ENCODE measurements around the gene ELFN1.

Gene ELFN1

DNA sequence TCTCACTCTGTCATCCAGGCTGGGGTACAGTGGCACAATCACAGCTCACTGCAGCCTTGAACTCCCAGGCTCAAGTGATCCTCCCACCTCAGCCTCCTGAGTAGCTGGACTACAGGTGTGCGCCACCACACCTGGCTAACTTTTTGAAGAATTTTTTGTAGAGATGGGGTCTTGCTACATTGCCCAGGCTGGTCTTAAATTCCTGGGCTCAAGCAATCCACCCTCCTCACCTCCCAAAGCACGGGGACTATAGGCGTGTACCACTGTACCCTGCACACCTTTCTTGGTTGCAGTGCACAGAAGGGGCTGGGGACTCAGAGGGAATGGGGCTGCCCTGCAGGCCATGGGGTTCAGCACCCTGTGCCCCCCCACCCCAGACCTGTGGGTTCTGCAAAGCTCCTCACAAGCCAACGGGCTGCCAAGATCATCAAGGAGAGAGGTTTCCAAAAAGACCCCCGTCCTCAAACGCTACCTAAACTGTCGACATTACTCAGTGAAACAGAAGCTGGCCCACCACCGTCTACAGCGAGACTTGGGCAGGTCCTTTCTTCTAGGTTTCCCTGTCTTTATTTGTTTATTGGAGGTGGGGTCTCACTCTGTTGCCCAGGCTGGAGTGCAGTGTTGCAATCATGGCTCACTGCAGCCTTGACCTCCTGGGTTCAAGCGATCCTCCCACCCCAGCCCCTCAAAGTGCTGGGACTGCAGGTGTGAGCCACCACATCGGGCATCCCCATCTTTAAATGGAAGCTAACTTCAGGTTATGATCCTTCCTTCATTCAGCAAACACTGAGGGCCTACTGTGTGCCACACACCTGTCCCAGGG lies 26.6 kb upstream of the ELFN1 start:
- no peak for DNase-seq

GRCh38 chr7:1644341-1645070 lies 25.6 kb upstream of the ELFN1 start:
- DNase-seq: no peak

GRCh38 chr7:1645071-1645409 lies 25.0 kb upstream of the ELFN1 start:
- no peak for DNase-seq

GRCh38 chr7:1645476-1645875 lies 24.6 kb upstream of the ELFN1 start:
- no peak for DNase-seq

DNA sequence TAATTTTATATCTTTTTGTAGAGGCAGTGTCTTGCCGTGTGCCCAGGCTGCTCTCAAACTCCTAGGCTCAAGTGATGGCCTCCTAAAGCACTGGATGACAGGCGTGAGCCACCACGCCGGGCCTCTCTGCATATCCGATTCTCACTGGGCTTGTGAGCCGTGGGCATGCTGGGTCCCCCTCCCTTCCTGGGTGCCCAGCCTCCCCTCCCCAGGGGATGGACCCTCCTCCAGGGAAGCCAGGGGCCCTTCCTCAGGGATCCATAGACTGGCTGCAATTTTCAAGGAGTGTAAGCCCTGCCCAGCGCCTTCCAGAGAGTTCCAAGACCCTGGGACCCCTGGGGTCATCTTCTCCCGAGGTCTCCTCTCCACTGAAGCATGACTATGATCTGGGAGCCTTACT lies 23.7 kb upstream of the ELFN1 start:
- no peak for DNase-seq

DNA sequence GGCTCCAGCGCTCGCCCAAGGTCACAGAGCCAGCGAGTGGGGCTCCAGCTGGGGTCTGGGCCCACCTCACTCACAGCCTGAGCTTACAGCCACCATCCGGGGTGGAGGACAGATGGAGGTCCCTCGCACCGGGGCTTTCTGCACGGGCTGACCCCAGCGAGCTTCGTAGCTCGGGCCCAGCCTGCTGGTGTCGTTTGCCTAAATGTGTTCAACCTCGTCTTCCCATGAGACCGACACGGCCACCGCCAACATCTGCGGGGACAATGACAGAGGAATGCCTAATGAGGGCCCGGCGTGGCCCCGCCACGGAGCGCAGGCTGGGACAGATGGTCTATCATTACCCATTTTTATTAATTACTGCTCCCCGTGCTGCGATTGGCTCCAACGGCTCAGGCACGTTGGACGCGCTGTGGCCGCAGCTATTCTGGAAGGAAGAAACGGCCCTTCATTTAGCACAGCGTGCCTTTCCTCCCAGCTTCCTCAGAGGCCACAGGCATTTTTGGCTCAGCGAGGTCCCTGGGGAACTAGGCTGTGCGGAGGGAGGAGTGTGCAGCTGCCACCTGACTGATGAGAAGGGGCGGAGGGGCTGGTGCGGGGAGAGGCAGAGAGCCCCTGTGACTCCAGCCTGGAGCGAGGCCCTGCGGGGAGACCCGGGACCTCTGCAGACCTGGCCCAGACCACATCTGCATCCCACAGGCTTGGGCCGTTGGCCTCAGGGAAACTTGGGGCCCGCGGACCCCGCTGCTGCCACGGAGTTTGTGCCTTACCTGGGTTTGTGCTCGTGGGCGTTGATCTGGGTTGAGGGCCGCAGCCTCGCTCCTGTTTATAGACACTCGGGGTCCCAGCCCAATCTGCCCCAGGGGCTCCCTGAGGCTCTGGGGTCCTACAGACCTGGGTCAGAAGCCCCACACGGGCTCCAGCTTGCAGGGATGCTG lies 22.9 kb upstream of the ELFN1 start:
- DNase-seq: no peak

GRCh38 chr7:1647961-1648672 lies 22.0 kb upstream of the ELFN1 start:
- no peak for DNase-seq

GRCh38 chr7:1649751-1650326 lies 20.2 kb upstream of the ELFN1 start:
- no peak for DNase-seq

GRCh38 chr7:1650363-1651030 lies 19.6 kb upstream of the ELFN1 start:
- no peak for DNase-seq

DNA sequence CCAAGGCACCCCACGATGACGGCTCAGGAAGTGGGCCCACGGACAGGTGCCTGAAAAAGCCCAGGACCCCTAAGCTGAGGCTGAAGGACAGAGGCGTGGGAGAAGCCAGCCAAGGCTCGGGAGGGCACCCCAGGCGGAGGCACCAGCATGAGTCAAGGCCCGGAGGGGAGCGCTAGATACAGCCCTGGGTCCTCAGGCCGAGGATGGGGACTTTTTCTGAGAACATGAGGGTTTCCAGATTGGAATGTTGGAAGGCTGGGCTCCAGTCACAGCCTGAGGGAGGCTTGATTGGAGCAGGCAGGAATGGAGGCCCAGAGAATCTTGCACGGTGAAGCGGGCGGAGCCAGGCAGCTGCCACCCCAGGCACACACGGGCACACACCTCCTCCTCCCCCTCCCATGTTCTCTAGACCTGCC lies 19.0 kb upstream of the ELFN1 start:
- DNase-seq: no peak

GRCh38 chr7:1651891-1652290 lies 18.2 kb upstream of the ELFN1 start:
- DNase-seq: no peak

DNA sequence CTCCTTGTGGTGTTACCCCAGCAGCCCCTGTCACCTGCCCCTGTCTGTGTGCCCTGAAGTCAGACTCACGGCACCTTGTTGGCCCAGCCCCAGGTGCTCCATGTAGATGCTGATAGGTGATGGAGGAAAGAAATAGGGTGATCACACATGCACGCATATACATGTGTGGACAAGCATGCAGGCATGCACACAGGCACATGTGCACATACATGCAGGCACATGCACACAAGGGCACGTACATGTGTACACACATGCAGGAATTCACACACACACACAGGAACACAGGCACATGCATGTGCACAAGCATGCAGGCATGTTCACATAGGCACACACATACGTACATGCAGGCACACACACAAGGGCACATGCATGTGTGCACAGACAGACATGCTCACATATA lies 16.6 kb upstream of the ELFN1 start:
- DNase-seq: no peak

DNA sequence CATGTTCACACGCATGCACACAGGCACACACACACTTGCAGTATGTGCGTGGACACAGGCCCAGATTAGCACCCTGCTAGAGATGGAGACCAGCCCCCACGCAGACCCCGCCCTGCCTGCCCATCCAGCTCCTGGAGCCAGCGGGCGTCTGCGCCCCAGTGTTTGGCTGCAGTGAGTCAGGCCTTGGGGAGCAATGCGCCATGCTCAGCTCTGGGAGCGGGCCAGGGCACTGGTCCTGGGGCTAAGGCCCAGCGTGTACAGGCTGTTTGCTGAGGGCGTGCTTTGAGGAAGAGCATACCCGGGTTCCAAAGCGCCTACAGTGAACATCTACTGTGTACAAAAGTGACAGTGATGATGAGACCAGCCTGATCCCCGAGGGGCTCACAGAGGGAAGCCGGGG lies 16.0 kb upstream of the ELFN1 start:
- DNase-seq: no peak

DNA sequence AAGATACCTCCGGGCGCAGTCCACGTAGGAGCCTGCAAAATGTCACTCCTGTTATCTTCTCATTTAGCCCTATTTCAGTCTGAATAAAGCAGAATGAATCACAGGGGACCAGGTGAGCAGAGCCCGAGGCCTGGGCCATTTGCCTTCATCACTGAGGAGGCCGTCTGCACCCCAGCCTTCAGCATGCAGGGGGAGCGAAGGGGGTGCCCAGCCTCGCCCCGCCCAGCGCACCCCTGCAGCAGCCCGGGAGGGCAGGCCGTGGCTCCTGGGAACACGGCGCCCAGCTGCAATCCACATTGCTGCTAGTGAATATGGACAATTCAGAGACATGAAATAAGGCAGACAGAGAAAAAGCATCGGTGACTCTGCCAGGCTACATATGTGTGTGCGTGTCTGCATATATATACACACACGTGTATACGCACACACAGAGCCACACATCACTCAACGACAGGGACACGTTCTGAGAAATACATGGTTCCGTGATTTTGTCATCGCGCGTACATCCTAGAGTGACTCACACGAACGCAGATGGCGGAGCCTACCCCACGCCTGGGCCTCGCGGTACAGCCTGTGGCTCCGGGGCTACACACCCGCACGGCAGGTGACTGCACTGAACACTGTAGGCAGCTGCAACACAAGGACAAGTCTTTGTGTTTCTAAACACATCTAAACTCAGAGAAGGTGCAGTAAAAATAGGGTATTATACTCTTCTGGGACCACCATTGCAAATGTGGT lies 15.2 kb upstream of the ELFN1 start:
- no peak for DNase-seq

GRCh38 chr7:1659696-1660095 lies 10.4 kb upstream of the ELFN1 start:
- DNase-seq: no peak

GRCh38 chr7:1661461-1661860 lies 8.6 kb upstream of the ELFN1 start:
- no peak for DNase-seq

- no peak for DNase-seq
Observed at GRCh38 chr7:1662101-1662500, 8.0 kb upstream of the ELFN1 start.

DNA sequence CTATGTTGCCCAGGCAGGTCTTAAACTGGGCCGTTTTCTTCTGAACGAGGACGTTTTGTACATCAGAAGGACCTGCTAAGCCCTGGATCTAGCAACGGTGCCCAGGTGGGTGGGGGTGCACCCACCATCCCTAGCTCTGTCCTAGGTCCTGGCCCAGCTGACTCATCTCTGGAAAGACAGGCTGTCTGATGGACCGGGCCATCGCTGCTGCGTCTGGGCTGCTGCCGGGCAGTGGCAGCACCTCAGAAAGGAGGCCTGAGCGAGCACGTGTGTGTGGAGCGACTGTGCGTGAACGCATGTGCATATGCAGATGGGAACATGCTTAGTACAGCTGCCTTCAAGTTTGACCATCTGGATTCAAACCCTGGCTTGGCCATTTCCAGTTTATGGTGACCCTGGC lies 7.3 kb upstream of the ELFN1 start:
- no peak for DNase-seq

- DNase-seq: no peak
Observed at GRCh38 chr7:1663223-1663622, 6.9 kb upstream of the ELFN1 start.

- no peak for DNase-seq
Observed at GRCh38 chr7:1663857-1664651, 6.0 kb upstream of the ELFN1 start.
